Osteoblast (primary cell): ENCODE results near the gene AFDN. TPM values are rescaled to one million over a fixed set of nuclear protein-coding genes. Genes with fewer than 3 reads are reported as not detected.

Experiments
- DNase-seq: peaks from one replicate; pipeline ENCODE4 v3.0.0; 2011; ENCODE audit warnings: low spot score, mixed read lengths; ENCODE audit not compliant: insufficient read length; ENCODE audit errors: missing footprints
- H2AFZ ChIP-seq: 2 replicates; pipeline ENCODE4 v1.6.0; 2011; ENCODE audit warnings: mild to moderate bottlenecking, low read length
- H3K27ac ChIP-seq: 2 replicates; pipeline ENCODE4 v1.5.1; 2011; ENCODE audit warnings: mild to moderate bottlenecking, low read depth, low read length, moderate library complexity
- H3K27me3 ChIP-seq: 2 replicates; pipeline ENCODE4 v1.6.0; 2012; ENCODE audit warnings: mild to moderate bottlenecking, control low read depth, inconsistent platforms, low read length, moderate library complexity; ENCODE audit not compliant: insufficient read depth
- H3K36me3 ChIP-seq: 2 replicates; pipeline ENCODE4 v1.5.1; 2011; ENCODE audit warnings: mild to moderate bottlenecking, low read length, control low read depth, moderate library complexity; ENCODE audit not compliant: insufficient read depth
- H3K4me1 ChIP-seq: 2 replicates; pipeline ENCODE4 v1.5.1; 2011; ENCODE audit warnings: mild to moderate bottlenecking, low read length, control low read depth, moderate library complexity; ENCODE audit not compliant: insufficient read depth
- H3K4me2 ChIP-seq: 2 replicates; pipeline ENCODE4 v1.6.0; 2011; ENCODE audit warnings: mild to moderate bottlenecking, low read length; ENCODE audit not compliant: insufficient read depth
- H3K4me3 ChIP-seq: fragments of 200-600 bp; sonication (generic); 3 replicates; pipeline ENCODE4 v1.5.1; 2012; ENCODE audit warnings: mild to moderate bottlenecking, low read length, inconsistent platforms; ENCODE audit not compliant: insufficient read depth
- H3K79me2 ChIP-seq: 2 replicates; pipeline ENCODE4 v1.6.0; 2012; ENCODE audit warnings: mild to moderate bottlenecking, low read length, control low read depth, inconsistent platforms; ENCODE audit not compliant: insufficient read depth
- H3K9me3 ChIP-seq: 2 replicates; pipeline ENCODE4 v1.5.1; 2011; ENCODE audit warnings: low read depth, low read length, control low read depth
- H4K20me1 ChIP-seq: 2 replicates; pipeline ENCODE4 v1.6.0; 2012; ENCODE audit warnings: mild to moderate bottlenecking, low read length, control low read depth; ENCODE audit not compliant: insufficient read depth
- CTCF ChIP-seq: IDR thresholded peaks from 2 replicates; pipeline ENCODE4 v1.5.1; 2011; ENCODE audit warnings: mild to moderate bottlenecking, low read depth, low read length, moderate library complexity; ENCODE audit errors: extremely low read depth
- total RNA-seq: library from RNA; depleted of rRNA; stranded (reverse); fragments of >200 nt; gene quantifications from 2 replicates; pipeline ENCODE4 v1.2.3, GENCODE V29; 2012

Gene AFDN
- total RNA-seq, 1 donor = 52.5 TPM

GRCh38 chr6:167811442-167812087, 15.1 kb upstream of the AFDN start:
- Histone ChIP-seq H3K4me2 (no peak overlapping the region), H2AFZ (no peak overlapping the region), H3K27ac (no peak overlapping the region), H3K9me3 (no peaks in the 10 kb centered on the region), H4K20me1 (no peaks in the 10 kb centered on the region), H3K36me3 (no peaks in the 10 kb centered on the region), H3K79me2 (no peaks in the 10 kb centered on the region), H3K27me3 (no peaks in the 10 kb centered on the region), H3K4me3 (no peak overlapping the region), H3K4me1 (no peaks in the 10 kb centered on the region)
- no peak for TF ChIP-seq CTCF
- no peak for DNase-seq

- Histone ChIP-seq H3K36me3 (no peaks in the 10 kb centered on the region), H3K4me2 (no peak overlapping the region), H3K4me1 (no peaks in the 10 kb centered on the region), H3K79me2 (no peaks in the 10 kb centered on the region), H3K27ac (no peak overlapping the region), H3K4me3 (no peak overlapping the region), H4K20me1 (no peaks in the 10 kb centered on the region), H3K27me3 (no peaks in the 10 kb centered on the region), H2AFZ (no peak overlapping the region), H3K9me3 (no peaks in the 10 kb centered on the region)
- no peak for TF ChIP-seq CTCF
- DNase-seq = no peak
Observed at GRCh38 chr6:167812088-167812487, 14.6 kb upstream of the AFDN start.

- Histone ChIP-seq H4K20me1 (no peaks in the 10 kb centered on the region), H3K79me2 (no peaks in the 10 kb centered on the region), H2AFZ (no peak overlapping the region), H3K27ac (no peak overlapping the region), H3K4me2 (no peak overlapping the region), H3K36me3 (no peaks in the 10 kb centered on the region), H3K9me3 (no peaks in the 10 kb centered on the region), H3K4me3 (no peak overlapping the region), H3K4me1 (no peaks in the 10 kb centered on the region), H3K27me3 (no peaks in the 10 kb centered on the region)
- TF ChIP-seq CTCF = no peak
- no peak for DNase-seq
Observed at GRCh38 chr6:167815296-167815980, 11.3 kb upstream of the AFDN start.

GRCh38 chr6:167817016-167817415, 9.7 kb upstream of the AFDN start:
- TF ChIP-seq CTCF = no peak
- Histone ChIP-seq H2AFZ (no peak overlapping the region), H3K4me3 (no peak overlapping the region), H3K27me3 (no peaks in the 10 kb centered on the region), H3K36me3 (no peaks in the 10 kb centered on the region), H3K4me2 (no peak overlapping the region), H3K79me2 (no peaks in the 10 kb centered on the region), H3K27ac (no peak overlapping the region), H4K20me1 (no peaks in the 10 kb centered on the region), H3K9me3 (no peaks in the 10 kb centered on the region), H3K4me1 (no peaks in the 10 kb centered on the region)
- no peak for DNase-seq
